ENCODE data around the gene ADCY3.

- TF ChIP-seq POLR2A (IDR thresholded peaks at IDR 0.05; ENCODE audit: low read depth, low read length) (no peak), POLR2AphosphoS5 (IDR thresholded peaks at IDR 0.05; ENCODE audit: low read depth, low read length) (no peak), TAF1 (IDR thresholded peaks at IDR 0.05; ENCODE audit: borderline replicate concordance, low read depth, low read length) (no peak)
These were observed 56.4 kb downstream of the ADCY3 start for GRCh38 chr2:24863641-24864040.

All from GM12892 (cell line).